Natural killer cell (primary cell): Measurements from ENCODE around the gene ATP1A4. TPM values are rescaled to one million over a fixed set of nuclear protein-coding genes. Genes with fewer than 3 reads are reported as not detected.

ENCODE experiments used
- ATAC-seq, 3 donors: fragments of 150-1000 bp in 2 of 3; fragments of 200-7000 bp in 1 of 3; cut with Tn5 transposase; 1 replicate in 1 of 3; 2 replicates in 2 of 3; pipeline ENCODE4 v1.10.0; 2021; ENCODE audit warnings: mild to moderate bottlenecking in 2 of 3, moderate library complexity in 2 of 3
- DNase-seq, 2 donors: peaks; one replicate each; pipeline versions ENCODE4 v3.0.0 to v3.0.0-alpha.2; 2013 to 2021; ENCODE audit warnings: mixed read lengths in 1 of 2
- H3K27ac ChIP-seq: one replicate; pipeline ENCODE4 v1.5.1; 2013; ENCODE audit warnings: mild to moderate bottlenecking, low read length
- H3K27me3 ChIP-seq: one replicate; pipeline ENCODE4 v1.6.1; 2013; ENCODE audit warnings: low read length; ENCODE audit not compliant: control insufficient read depth, insufficient read depth
- H3K36me3 ChIP-seq: one replicate; pipeline ENCODE4 v1.6.1; 2013; ENCODE audit warnings: low read length; ENCODE audit not compliant: control insufficient read depth, insufficient read depth
- H3K4me1 ChIP-seq: one replicate; pipeline ENCODE4 v1.6.1; 2013; ENCODE audit warnings: low read length; ENCODE audit not compliant: control insufficient read depth, insufficient read depth
- H3K4me3 ChIP-seq: one replicate; pipeline ENCODE4 v1.5.1; 2013; ENCODE audit warnings: low read length
- H3K9me3 ChIP-seq: one replicate; pipeline ENCODE4 v1.6.1; 2013; ENCODE audit warnings: low read length; ENCODE audit not compliant: control insufficient read depth, insufficient read depth
- H3K27ac Mint-ChIP-seq, 2 donors: one replicate each; pipeline ENCODE4 v1.8.0; 2022; ENCODE audit warnings: mild to moderate bottlenecking in 2 of 2, mixed read lengths in 2 of 2, moderate library complexity in 1 of 2
- H3K27me3 Mint-ChIP-seq, 2 donors: one replicate each; pipeline ENCODE4 v1.8.0; 2022; ENCODE audit warnings: low read depth in 2 of 2, mixed read lengths in 2 of 2
- H3K36me3 Mint-ChIP-seq: one replicate; pipeline ENCODE4 v1.8.0; 2022; ENCODE audit warnings: mixed read lengths
- H3K4me1 Mint-ChIP-seq, 2 donors: one replicate each; pipeline ENCODE4 v1.8.0; 2022; ENCODE audit warnings: mixed read lengths in 2 of 2
- H3K4me3 Mint-ChIP-seq: one replicate; pipeline ENCODE4 v1.8.0; 2022; ENCODE audit warnings: mild to moderate bottlenecking, moderate library complexity, mixed read lengths
- H3K9me3 Mint-ChIP-seq, 2 donors: one replicate each; pipeline ENCODE4 v1.8.0; 2022; ENCODE audit warnings: mixed read lengths in 2 of 2
- WGBS: methylation state at CpG from one replicate; pipeline ENCODE4 v1.1.7; 2013; ENCODE audit warnings: missing lambda C conversion rate; ENCODE audit not compliant: insufficient coverage; 5-methylcytosine and 5-hydroxymethylcytosine counted together
- intact Hi-C: fragments of 100-400 bp; cut with micrococcal nuclease; formaldehyde crosslinking; loops from one replicate; pipeline ENCODE4 v1.14.2; 2022
- total RNA-seq, 4 donors: library from RNA; stranded (reverse); fragments of 120-200 nt in 1 of 4; gene quantifications; one replicate each; pipeline versions ENCODE4 v1.2.3 to v1.2.4, GENCODE V29; 2013 to 2022
- TF ChIP-seq, protein P1 (sequence below): fragments of 200-600 bp; IDR thresholded peaks from one replicate; pipeline ENCODE4 v1.8.0; 2022; ENCODE audit warnings: antibody characterized with exemption

ATP1A4 gene
- total RNA-seq, 3 donors from 2014 or later (not counting 1 experiment from before 2014, with no cell fraction given): not detected

DNA sequence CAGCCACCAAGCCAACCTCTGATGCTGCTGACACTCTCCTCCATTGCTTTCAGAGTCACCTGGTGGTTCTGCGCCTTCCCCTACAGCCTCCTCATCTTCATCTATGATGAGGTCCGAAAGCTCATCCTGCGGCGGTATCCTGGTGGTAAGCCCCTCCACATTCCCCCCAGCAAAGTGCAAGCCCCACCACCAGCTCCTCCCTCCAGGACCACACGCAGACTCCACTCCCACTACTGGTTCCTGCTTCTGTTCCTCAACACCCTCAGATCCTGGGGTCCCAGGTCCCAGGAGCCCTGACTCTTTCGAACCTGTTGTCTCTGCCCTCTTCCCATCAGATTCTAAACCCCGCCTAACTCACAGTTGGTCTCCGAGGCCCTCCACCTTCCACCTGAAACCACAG is 11.6 kb upstream of the ATP1A4 start:
- H3K4me1 Mint-ChIP-seq: no peaks in the 10 kb centered on the region
- H3K27me3 ChIP-seq: no peaks in the 10 kb centered on the region
- H3K27me3 Mint-ChIP-seq: peaks cover 20 to 33% of the 10 kb centered on the region in 2 donors
- no peaks in the 10 kb centered on the region for H3K9me3 Mint-ChIP-seq
- TF ChIP-seq, protein P1, sequence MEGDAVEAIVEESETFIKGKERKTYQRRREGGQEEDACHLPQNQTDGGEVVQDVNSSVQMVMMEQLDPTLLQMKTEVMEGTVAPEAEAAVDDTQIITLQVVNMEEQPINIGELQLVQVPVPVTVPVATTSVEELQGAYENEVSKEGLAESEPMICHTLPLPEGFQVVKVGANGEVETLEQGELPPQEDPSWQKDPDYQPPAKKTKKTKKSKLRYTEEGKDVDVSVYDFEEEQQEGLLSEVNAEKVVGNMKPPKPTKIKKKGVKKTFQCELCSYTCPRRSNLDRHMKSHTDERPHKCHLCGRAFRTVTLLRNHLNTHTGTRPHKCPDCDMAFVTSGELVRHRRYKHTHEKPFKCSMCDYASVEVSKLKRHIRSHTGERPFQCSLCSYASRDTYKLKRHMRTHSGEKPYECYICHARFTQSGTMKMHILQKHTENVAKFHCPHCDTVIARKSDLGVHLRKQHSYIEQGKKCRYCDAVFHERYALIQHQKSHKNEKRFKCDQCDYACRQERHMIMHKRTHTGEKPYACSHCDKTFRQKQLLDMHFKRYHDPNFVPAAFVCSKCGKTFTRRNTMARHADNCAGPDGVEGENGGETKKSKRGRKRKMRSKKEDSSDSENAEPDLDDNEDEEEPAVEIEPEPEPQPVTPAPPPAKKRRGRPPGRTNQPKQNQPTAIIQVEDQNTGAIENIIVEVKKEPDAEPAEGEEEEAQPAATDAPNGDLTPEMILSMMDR: no peak
- H3K27ac Mint-ChIP-seq: no peak overlapping the region
- WGBS: 91% methylated on average over 8 of the region's 8 CpGs
- no peaks in the 10 kb centered on the region for H3K4me1 ChIP-seq
- H3K36me3 ChIP-seq: no peaks in the 10 kb centered on the region
- H3K4me3 Mint-ChIP-seq: no peak overlapping the region
- H3K36me3 Mint-ChIP-seq: no peaks in the 10 kb centered on the region
- intact Hi-C loops: no loop called here
- H3K27ac ChIP-seq: no peak overlapping the region
- DNase-seq (no peak), ATAC-seq (no peak)
- no peaks in the 10 kb centered on the region for H3K9me3 ChIP-seq
- H3K4me3 ChIP-seq: no peak overlapping the region

DNA sequence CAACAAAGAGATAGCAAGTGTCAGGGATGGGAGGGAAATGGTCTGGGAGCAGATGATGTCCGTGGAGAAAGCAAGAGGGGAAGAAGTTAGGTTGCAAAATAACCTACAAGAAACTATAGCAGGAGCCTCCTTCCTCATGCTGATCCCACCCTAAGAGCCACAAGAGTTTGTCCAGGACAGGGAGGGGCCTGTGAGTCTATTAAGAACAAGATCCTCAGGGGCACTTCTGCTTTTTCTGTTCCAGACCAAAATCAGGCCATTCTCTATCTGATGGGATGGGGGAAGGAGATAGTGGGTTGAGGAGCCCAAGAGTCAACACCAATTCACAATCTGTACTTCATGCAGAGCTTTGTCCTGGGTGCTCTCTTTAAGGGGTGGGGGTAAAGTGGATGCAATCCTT is 7.7 kb upstream of the ATP1A4 start:
- WGBS: no CpG with 5 or more reads among the region's 1 CpG
- intact Hi-C loops: no loop called here
- H3K9me3 Mint-ChIP-seq: no peaks in the 10 kb centered on the region
- peaks cover 15 to 35% of the 10 kb centered on the region in 2 donors for H3K27me3 Mint-ChIP-seq
- no peak for DNase-seq
- Histone ChIP-seq H3K27ac (no peak overlapping the region), H3K9me3 (no peaks in the 10 kb centered on the region), H3K27me3 (no peaks in the 10 kb centered on the region), H3K36me3 (no peaks in the 10 kb centered on the region), H3K4me3 (no peak overlapping the region), H3K4me1 (no peaks in the 10 kb centered on the region)
- H3K4me1 Mint-ChIP-seq: no peaks in the 10 kb centered on the region
- TF ChIP-seq, protein P1: no peak
- H3K4me3 Mint-ChIP-seq: no peak overlapping the region
- no peak for ATAC-seq
- H3K36me3 Mint-ChIP-seq: no peaks in the 10 kb centered on the region
- no peak overlapping the region for H3K27ac Mint-ChIP-seq

DNA sequence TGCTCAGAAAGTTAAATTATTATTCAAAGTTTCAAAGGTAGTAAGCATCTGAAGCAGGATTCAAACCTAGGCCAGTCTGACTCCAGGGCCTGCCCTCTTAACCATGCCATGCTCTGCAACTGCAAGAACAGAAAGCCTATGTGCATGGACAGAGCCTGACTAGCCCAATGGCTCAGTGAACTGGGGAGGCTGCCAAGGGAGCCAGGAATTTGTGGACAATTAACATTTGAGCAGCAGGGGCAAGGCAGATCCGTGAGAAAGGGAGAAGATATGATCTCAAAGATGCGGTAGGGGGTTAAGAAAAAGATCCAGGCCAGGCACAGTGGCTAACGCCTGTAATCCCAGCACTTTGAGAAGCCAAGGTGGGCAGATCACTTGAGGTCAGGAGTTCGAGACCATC is 6.5 kb upstream of the ATP1A4 start:
- Mint-ChIP-seq H3K9me3 (no peaks in the 10 kb centered on the region), H3K4me1 (no peaks in the 10 kb centered on the region), H3K36me3 (no peaks in the 10 kb centered on the region), H3K27ac (no peak overlapping the region), H3K27me3 (peaks cover 17 to 35% of the 10 kb centered on the region in 2 donors), H3K4me3 (no peak overlapping the region)
- DNase-seq: no peak
- ATAC-seq: no peak
- 86% methylated on average over 4 of the region's 4 CpGs for WGBS
- Histone ChIP-seq H3K4me3 (no peak overlapping the region), H3K27me3 (no peaks in the 10 kb centered on the region), H3K27ac (no peak overlapping the region), H3K4me1 (no peaks in the 10 kb centered on the region), H3K9me3 (no peaks in the 10 kb centered on the region), H3K36me3 (no peaks in the 10 kb centered on the region)
- intact Hi-C loops: no loop called here
- TF ChIP-seq, protein P1: no peak

DNA sequence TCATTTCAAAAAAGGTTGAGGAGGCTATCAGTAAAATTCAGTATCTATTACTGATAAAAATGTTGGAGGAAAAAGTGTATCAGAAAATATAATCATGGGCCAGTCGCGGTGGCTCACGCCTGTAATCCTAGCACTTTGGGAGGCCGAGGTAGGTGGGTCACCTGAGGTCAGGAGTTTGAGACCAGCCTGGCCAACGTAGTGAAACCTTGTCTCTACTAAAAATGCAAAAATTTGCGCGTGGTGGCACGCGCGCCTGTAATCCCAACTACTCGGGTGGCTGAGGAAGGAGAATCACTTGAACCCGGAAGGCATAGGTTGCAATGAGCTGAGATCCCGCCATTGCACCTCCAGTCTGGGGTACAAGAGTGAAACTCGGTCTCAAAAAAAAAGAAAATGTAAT is 5.3 kb upstream of the ATP1A4 start:
- no peak for ATAC-seq
- WGBS: 94% methylated on average over 13 of the region's 14 CpGs
- H3K36me3 Mint-ChIP-seq: no peaks in the 10 kb centered on the region

More for the DNA sequence above, 5.3 kb upstream of the ATP1A4 start:
- Mint-ChIP-seq H3K27me3 (peaks cover 12 to 32% of the 10 kb centered on the region in 2 donors), H3K27ac (no peak overlapping the region), H3K4me1 (no peaks in the 10 kb centered on the region), H3K9me3 (no peaks in the 10 kb centered on the region), H3K4me3 (no peak overlapping the region)
- Histone ChIP-seq H3K27ac (no peak overlapping the region), H3K9me3 (no peaks in the 10 kb centered on the region), H3K36me3 (no peaks in the 10 kb centered on the region), H3K27me3 (no peaks in the 10 kb centered on the region), H3K4me3 (no peak overlapping the region), H3K4me1 (no peaks in the 10 kb centered on the region)
- intact Hi-C loops: no loop called here
- TF ChIP-seq, protein P1: no peak
- no peak for DNase-seq
